Measurements from ENCODE around the gene OPN3. TPM values are rescaled to one million over a fixed set of nuclear protein-coding genes. Genes with fewer than 3 reads are reported as not detected.

OPN3 gene
- total RNA-seq, 1 experiment from 2014 or later = 10.0 TPM

DNA sequence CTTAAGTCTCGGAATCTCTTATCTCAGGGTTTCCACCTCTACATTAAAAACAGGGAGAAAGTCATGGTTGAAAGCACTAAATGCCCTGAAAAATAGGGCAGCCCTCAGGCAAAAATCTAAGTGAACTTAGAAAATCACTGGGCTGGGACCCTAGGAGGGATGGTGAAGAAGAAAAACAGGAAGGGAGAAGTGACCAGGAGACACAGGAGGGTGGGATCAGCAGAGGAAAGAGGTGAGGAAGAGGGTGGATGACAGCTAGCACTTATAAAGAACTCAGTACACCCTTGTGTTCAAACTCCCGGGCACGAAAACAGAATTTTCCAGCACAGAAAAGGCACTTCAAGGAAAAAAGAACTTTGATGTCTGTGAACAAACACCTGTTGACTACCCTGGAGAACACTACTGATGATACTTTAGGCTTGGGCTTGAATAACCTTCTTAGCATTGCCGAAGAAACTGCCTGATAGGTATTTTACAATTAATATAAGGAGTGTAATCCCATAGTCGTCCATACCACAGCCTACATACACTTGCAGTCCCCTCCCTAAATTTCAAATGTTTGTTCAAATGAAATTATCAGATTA is 2.0 kb downstream of the OPN3 start:
- Histone ChIP-seq H4K20me1 (ENCODE audit: control insufficient read depth, insufficient read depth, insufficient read length) (no peaks in the 10 kb centered on the region), H3K14ac (ENCODE audit: insufficient read depth, low read length) (no peak overlapping the region), H2BK120ac (ENCODE audit: low read depth, low read length, poor library complexity, severe bottlenecking) (no peak overlapping the region), H3K4ac (ENCODE audit: low read depth, low read length) (no peak overlapping the region), H2BK15ac (ENCODE audit: low read depth, low read length) (no peak overlapping the region), H3K79me1 (ENCODE audit: insufficient read depth, low read depth, low read length, poor library complexity, severe bottlenecking) (no peaks in the 10 kb centered on the region), H2AK5ac (ENCODE audit: insufficient read length, low read length) (no peak overlapping the region), H2BK20ac (ENCODE audit: low read depth, low read length, poor library complexity, severe bottlenecking) (no peak overlapping the region), H2BK5ac (ENCODE audit: insufficient read length, low read length) (no peak overlapping the region), H4K8ac (replicated peaks; ENCODE audit: insufficient read length, low read depth, low read length) (no peak overlapping the region), H3K9ac (ENCODE audit: extremely low read depth, insufficient read length, low read length) (peak overlapping the region; percentile 35), H4K5ac (ENCODE audit: insufficient read length, low read depth, low read length) (no peak overlapping the region), H2BK12ac (ENCODE audit: insufficient read length, low read depth, low read length) (no peak overlapping the region), H3K4me1 (ENCODE audit: insufficient read depth, low read length) (peaks cover 6% of the 10 kb centered on the region; the same call in 1 of the 2 replicates), H3K4me2 (ENCODE audit: insufficient read depth, insufficient read length, low read length) (peak overlapping the region; percentile 87), H3K18ac (ENCODE audit: insufficient read length, low read depth, low read length) (no peak overlapping the region), H3K56ac (ENCODE audit: insufficient read length, low read depth, low read length) (no peak overlapping the region), H2AFZ (ENCODE audit: low read length) (no peak overlapping the region), H3K27ac (ENCODE audit: insufficient read length, low read depth, low read length) (no peak overlapping the region), H3K27me3 (ENCODE audit: insufficient read depth, low read length) (no peaks in the 10 kb centered on the region), H4K91ac (ENCODE audit: insufficient read length, low read depth, low read length) (no peak overlapping the region), H3K9me3 (ENCODE audit: control insufficient read depth, low read depth, low read length) (no peaks in the 10 kb centered on the region), H3K23me2 (ENCODE audit: insufficient read length, low read depth, low read length, poor library complexity, severe bottlenecking) (peaks cover 3% of the 10 kb centered on the region), H3K23ac (ENCODE audit: insufficient read length, low read depth, low read length) (no peak overlapping the region), H3K79me2 (ENCODE audit: insufficient read depth, low read length) (peaks cover 20% of the 10 kb centered on the region; the same call in 1 of the 2 replicates), H3T11ph (ENCODE audit: low read length) (no peak overlapping the region)
- WGBS (ENCODE audit: extremely low coverage, insufficient read length, low lambda C conversion rate) = no CpG with 5 or more reads among the region's 5 CpGs
- TF ChIP-seq, protein P1, sequence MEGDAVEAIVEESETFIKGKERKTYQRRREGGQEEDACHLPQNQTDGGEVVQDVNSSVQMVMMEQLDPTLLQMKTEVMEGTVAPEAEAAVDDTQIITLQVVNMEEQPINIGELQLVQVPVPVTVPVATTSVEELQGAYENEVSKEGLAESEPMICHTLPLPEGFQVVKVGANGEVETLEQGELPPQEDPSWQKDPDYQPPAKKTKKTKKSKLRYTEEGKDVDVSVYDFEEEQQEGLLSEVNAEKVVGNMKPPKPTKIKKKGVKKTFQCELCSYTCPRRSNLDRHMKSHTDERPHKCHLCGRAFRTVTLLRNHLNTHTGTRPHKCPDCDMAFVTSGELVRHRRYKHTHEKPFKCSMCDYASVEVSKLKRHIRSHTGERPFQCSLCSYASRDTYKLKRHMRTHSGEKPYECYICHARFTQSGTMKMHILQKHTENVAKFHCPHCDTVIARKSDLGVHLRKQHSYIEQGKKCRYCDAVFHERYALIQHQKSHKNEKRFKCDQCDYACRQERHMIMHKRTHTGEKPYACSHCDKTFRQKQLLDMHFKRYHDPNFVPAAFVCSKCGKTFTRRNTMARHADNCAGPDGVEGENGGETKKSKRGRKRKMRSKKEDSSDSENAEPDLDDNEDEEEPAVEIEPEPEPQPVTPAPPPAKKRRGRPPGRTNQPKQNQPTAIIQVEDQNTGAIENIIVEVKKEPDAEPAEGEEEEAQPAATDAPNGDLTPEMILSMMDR (conservative IDR thresholded peaks at IDR 0.05) = no peak
- H3K4me1 Mint-ChIP-seq = peaks cover 21 to 23% of the 10 kb centered on the region in 2 experiments
- H3K27me3 Mint-ChIP-seq (ENCODE audit: low read depth) = peaks cover 16% of the 10 kb centered on the region
- H3K27ac Mint-ChIP-seq = no peak overlapping the region; a peak in 1 of 7 replicates
- no peak for DNase-seq
- H3K36me3 Mint-ChIP-seq (ENCODE audit: insufficient read depth in 1 of 3, low read depth in 3 of 3) = peaks cover 28 to 41% (median 37%) of the 10 kb centered on the region in 3 experiments
- H3K4me3 Mint-ChIP-seq = peak overlapping the region; percentile 86 to 89
- peaks cover 13 to 17% of the 10 kb centered on the region in 2 experiments for H3K9me3 Mint-ChIP-seq

Measured in H9 (cell line).